Calu3 (cell line): ENCODE results near the gene NMNAT2. TPM values are rescaled to one million over a fixed set of nuclear protein-coding genes. Genes with fewer than 3 reads are reported as not detected.

Experiments used
- BruUV-seq: library from RNA; stranded (reverse); fragments of 400-500 nt; replicated peaks from 2 replicates; lab custom pipeline; 2021; lab: Mats Ljungman, UMichigan
- CTCF ChIA-PET: fragments of 300-600 bp; sonication (Branson Sonifier 250); formaldehyde crosslinking; loops from one replicate; lab custom pipeline; 2022; ENCODE audit warnings: antibody characterized with exemption; lab: Charles Lee
- DNase-seq: peaks from one replicate; pipeline ENCODE4 v3.0.0; 2022
- H3K27ac Mint-ChIP-seq: one replicate; pipeline ENCODE4 v1.8.0; 2022; ENCODE audit warnings: mixed read lengths; ENCODE audit not compliant: unreplicated experiment
- H3K27me3 Mint-ChIP-seq: one replicate; pipeline ENCODE4 v1.8.0; 2022; ENCODE audit warnings: mixed read lengths; ENCODE audit not compliant: unreplicated experiment
- H3K36me3 Mint-ChIP-seq: one replicate; pipeline ENCODE4 v1.8.0; 2022; ENCODE audit warnings: mild to moderate bottlenecking, moderate library complexity, mixed read lengths; ENCODE audit not compliant: insufficient read depth, unreplicated experiment
- H3K4me1 Mint-ChIP-seq: one replicate; pipeline ENCODE4 v1.8.0; 2022; ENCODE audit warnings: mild to moderate bottlenecking, low read depth, mixed read lengths; ENCODE audit not compliant: unreplicated experiment
- H3K4me3 Mint-ChIP-seq: one replicate; pipeline ENCODE4 v1.8.0; 2022; ENCODE audit warnings: mild to moderate bottlenecking, low read depth, moderate library complexity, mixed read lengths; ENCODE audit not compliant: unreplicated experiment
- H3K9me3 Mint-ChIP-seq: one replicate; pipeline ENCODE4 v1.8.0; 2022; ENCODE audit warnings: low read depth, mixed read lengths; ENCODE audit not compliant: unreplicated experiment
- intact Hi-C: fragments of 100-400 bp; cut with micrococcal nuclease; formaldehyde crosslinking; loops from one replicate; pipeline ENCODE4 v1.10.0; 2022; ENCODE audit not compliant: unreplicated experiment
- total RNA-seq: library from RNA; stranded (reverse); gene quantifications from 2 replicates; pipeline ENCODE4 v1.2.3, GENCODE V29; 2022
- TF ChIP-seq, protein P1 (sequence below): fragments of 200-600 bp; IDR thresholded peaks from one replicate; pipeline ENCODE4 v1.8.0; 2022; ENCODE audit warnings: antibody characterized with exemption; ENCODE audit not compliant: unreplicated experiment

The NMNAT2 gene
- total RNA-seq, 1 experiment from 2014 or later = 0.26 TPM

DNA sequence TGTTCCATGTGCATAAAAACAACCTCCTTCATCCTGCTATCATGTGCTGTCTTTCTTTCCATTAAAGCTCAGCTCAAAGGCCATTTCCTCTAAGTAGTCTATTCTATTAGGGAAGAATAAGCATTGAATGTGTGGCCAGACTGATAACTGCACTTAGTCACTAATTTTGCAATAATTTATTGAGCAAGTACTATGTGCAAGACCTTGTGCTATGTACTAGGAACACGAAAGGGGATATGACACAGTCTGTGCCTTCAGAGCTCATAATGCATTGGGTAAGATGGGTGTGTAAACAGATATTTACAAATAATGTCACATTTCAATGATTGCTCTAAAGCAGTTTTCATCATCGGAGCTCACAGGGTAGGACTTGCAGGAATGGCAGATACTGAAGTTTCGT lies 54.2 kb downstream of the NMNAT2 start:
- Mint-ChIP-seq H3K36me3 (no peaks in the 10 kb centered on the region), H3K4me1 (peaks cover 7% of the 10 kb centered on the region), H3K27me3 (peaks cover 19% of the 10 kb centered on the region), H3K27ac (no peak overlapping the region), H3K9me3 (no peaks in the 10 kb centered on the region), H3K4me3 (no peak overlapping the region)
- intact Hi-C loops = no loop called here
- TF ChIP-seq, protein P1, sequence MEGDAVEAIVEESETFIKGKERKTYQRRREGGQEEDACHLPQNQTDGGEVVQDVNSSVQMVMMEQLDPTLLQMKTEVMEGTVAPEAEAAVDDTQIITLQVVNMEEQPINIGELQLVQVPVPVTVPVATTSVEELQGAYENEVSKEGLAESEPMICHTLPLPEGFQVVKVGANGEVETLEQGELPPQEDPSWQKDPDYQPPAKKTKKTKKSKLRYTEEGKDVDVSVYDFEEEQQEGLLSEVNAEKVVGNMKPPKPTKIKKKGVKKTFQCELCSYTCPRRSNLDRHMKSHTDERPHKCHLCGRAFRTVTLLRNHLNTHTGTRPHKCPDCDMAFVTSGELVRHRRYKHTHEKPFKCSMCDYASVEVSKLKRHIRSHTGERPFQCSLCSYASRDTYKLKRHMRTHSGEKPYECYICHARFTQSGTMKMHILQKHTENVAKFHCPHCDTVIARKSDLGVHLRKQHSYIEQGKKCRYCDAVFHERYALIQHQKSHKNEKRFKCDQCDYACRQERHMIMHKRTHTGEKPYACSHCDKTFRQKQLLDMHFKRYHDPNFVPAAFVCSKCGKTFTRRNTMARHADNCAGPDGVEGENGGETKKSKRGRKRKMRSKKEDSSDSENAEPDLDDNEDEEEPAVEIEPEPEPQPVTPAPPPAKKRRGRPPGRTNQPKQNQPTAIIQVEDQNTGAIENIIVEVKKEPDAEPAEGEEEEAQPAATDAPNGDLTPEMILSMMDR = no peak
- CTCF ChIA-PET = no interaction called here
- DNase-seq = no peak
- no TSS peak for BruUV-seq

DNA sequence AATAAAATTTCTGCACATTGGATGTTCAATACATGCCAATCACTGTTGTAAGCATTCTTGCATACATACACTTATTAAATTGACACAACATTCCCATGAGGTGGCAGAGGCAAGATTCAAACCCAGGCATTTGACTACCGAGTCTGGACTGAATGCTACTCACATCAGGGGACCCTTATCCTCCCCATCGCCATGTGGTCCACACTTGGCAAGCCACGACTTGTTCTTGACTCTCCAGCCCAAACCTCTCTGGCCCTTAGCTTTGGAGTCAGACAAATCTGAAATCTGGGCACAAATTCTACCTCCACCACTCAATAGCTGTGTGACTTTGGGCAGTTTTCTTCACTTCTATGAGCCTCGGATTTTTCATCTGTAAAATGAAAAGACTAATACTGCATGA lies 57.1 kb downstream of the NMNAT2 start:
- CTCF ChIA-PET = no interaction called here

DNA sequence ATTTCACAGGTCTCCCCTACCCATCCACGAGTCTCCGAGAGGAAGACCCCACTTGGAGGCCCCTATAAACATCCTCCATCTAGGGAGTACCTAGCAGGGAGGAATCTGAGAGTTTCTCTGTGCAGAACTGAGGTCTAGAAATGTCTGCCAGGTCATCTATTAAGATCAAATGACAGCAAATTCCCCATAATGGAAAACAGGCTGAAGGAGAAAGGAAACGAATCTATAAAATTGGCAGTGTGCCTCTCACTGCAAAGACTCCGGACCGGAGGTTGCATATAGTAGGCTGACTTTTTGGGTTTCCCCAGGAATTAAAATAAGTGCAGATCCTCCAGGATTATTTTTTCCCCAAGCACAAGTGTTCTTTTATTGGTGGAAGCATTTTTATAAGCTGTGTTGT lies 57.7 kb downstream of the NMNAT2 start:
- H3K4me1 Mint-ChIP-seq = no peaks in the 10 kb centered on the region
- BruUV-seq = no TSS peak
- H3K27ac Mint-ChIP-seq = no peak overlapping the region
- TF ChIP-seq, protein P1 = no peak
- peaks cover 34% of the 10 kb centered on the region for H3K27me3 Mint-ChIP-seq
- CTCF ChIA-PET = no interaction called here
- H3K9me3 Mint-ChIP-seq = peaks cover 3% of the 10 kb centered on the region
- intact Hi-C loops = no loop called here
- no peak overlapping the region for H3K4me3 Mint-ChIP-seq
- no peak for DNase-seq
- no peaks in the 10 kb centered on the region for H3K36me3 Mint-ChIP-seq

More for the DNA sequence above, 57.1 kb downstream of the NMNAT2 start:
- H3K27ac Mint-ChIP-seq = no peak overlapping the region
- peaks cover 3% of the 10 kb centered on the region for H3K9me3 Mint-ChIP-seq
- BruUV-seq = no TSS peak
- DNase-seq = no peak
- H3K27me3 Mint-ChIP-seq = peaks cover 31% of the 10 kb centered on the region
- H3K4me1 Mint-ChIP-seq = no peaks in the 10 kb centered on the region
- H3K36me3 Mint-ChIP-seq = no peaks in the 10 kb centered on the region
- no peak overlapping the region for H3K4me3 Mint-ChIP-seq
- intact Hi-C loops = no loop called here
- TF ChIP-seq, protein P1 = no peak

DNA sequence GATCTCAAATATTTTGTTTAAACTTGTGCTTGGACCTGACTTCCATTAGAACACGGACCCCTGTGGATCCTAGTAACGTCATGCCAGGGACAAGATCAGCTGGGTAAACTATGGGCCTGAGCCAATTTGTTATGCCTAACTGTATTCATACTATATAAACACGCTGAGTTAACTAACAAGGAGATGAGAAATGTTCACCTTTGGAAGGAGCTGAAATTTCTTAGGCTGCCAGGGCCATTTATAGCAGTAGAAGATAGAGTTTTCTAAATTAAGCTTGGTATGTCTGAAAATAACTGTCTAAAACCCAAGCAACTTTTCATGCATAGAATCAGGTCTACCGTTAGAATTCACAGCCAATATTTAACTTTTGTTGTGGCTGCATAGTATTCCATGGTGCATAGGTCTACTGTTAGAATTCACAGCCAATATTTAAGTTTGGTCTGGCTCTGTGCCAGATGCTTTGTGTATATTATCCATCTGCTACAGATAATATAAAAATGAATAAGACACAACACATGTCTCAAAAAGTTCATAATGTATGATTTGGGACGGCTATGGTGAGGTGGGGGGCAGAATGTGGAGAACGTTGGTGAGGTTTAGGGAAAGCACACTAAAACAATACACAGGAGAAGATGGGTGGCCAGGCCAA lies 61.5 kb downstream of the NMNAT2 start:
- Mint-ChIP-seq H3K4me1 (no peaks in the 10 kb centered on the region), H3K36me3 (no peaks in the 10 kb centered on the region), H3K27ac (no peak overlapping the region), H3K9me3 (peaks cover 3% of the 10 kb centered on the region), H3K27me3 (peaks cover 45% of the 10 kb centered on the region), H3K4me3 (no peak overlapping the region)
- TF ChIP-seq, protein P1 = no peak
- DNase-seq = no peak
- no TSS peak for BruUV-seq
- intact Hi-C loops = no loop called here
- CTCF ChIA-PET = no interaction called here
